ENCODE measurements around the gene SREBF1. TPM values are rescaled to one million over a fixed set of nuclear protein-coding genes. Genes with fewer than 3 reads are reported as not detected.

SREBF1 gene
- total RNA-seq, 1 experiment from 2014 or later, result 104 TPM

DNA sequence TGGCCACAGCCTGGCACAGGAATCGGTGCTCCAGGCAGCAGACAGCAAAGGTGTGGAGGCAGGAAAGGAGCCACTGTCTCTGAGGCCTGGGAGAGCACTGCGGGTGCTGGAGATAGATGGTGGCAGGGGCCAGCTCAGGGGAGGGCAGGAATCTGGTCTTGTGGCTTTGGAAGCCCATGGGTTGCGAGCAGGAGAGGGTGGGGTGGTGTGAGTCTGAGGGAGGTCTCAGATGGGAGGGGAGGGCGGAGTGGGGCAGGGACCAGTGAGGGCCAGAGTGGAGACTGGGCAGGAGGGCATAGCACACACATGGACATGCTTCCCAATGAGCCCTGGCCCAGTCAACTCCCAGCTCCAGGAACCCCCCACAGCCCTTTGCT, 70.1 kb downstream of the SREBF1 start:
- Mint-ChIP-seq H3K36me3 (ENCODE audit: insufficient read depth, unreplicated experiment) (peaks cover 8% of the 10 kb centered on the region), H3K27me3 (ENCODE audit: unreplicated experiment) (no peaks in the 10 kb centered on the region), H3K4me1 (ENCODE audit: low read depth, unreplicated experiment) (no peaks in the 10 kb centered on the region), H3K27ac (ENCODE audit: unreplicated experiment) (no peak overlapping the region), H3K9me3 (ENCODE audit: low read depth, unreplicated experiment) (no peaks in the 10 kb centered on the region), H3K4me3 (ENCODE audit: low read depth, unreplicated experiment) (no peak overlapping the region)
- intact Hi-C loops (cut with micrococcal nuclease; ENCODE audit: unreplicated experiment), result no loop called here
- TF ChIP-seq, protein P1, sequence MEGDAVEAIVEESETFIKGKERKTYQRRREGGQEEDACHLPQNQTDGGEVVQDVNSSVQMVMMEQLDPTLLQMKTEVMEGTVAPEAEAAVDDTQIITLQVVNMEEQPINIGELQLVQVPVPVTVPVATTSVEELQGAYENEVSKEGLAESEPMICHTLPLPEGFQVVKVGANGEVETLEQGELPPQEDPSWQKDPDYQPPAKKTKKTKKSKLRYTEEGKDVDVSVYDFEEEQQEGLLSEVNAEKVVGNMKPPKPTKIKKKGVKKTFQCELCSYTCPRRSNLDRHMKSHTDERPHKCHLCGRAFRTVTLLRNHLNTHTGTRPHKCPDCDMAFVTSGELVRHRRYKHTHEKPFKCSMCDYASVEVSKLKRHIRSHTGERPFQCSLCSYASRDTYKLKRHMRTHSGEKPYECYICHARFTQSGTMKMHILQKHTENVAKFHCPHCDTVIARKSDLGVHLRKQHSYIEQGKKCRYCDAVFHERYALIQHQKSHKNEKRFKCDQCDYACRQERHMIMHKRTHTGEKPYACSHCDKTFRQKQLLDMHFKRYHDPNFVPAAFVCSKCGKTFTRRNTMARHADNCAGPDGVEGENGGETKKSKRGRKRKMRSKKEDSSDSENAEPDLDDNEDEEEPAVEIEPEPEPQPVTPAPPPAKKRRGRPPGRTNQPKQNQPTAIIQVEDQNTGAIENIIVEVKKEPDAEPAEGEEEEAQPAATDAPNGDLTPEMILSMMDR (IDR thresholded peaks at IDR 0.05; ENCODE audit: unreplicated experiment), result no peak
- BruUV-seq (replicated peaks), result no TSS peak
- DNase-seq, result no peak
- CTCF ChIA-PET, result interaction anchor here (0.7 kb wide), 1 partner anchor 56 kb away, joined by 12 read pairs; no protein-coding TSS in a partner anchor

DNA sequence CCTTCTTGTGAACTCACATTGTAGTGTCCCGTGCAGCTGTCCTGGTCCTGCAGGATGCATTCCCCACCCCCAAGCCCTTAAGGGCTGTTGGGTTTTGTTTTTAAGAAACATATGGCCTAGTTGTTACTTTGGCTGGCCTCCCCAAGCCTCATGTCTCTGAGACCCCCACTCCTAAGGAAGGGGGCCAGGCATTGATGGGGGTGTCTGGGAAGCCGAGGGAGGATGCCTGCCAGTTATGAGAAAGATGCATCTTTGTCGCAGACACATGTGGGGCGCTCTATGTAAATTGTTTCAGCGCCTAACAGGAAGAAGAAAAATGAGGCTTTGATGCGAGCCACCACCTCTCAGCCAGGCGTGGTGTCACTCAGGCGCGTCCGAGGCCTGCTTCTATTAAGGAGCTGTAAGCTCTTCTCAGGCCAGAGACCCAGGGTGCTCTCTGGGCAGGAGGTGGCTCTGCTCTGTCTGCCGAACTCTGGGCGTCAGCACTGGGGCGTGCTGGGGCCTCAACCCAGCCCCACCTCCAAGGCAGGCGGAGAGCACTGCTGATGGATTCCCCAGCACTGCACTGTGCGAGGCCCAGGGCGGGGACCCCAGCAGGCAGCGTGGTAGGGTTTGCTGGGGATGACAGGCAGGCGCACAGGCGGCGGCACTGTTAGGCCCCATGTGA, 70.6 kb downstream of the SREBF1 start:
- CTCF ChIA-PET, result interaction anchor here (0.7 kb wide), 1 partner anchor 56 kb away, joined by 12 read pairs; no protein-coding TSS in a partner anchor
- DNase-seq, result no peak
- Mint-ChIP-seq H3K9me3 (ENCODE audit: low read depth, unreplicated experiment) (no peaks in the 10 kb centered on the region), H3K36me3 (ENCODE audit: insufficient read depth, unreplicated experiment) (peaks cover 8% of the 10 kb centered on the region), H3K27ac (ENCODE audit: unreplicated experiment) (no peak overlapping the region), H3K4me3 (ENCODE audit: low read depth, unreplicated experiment) (no peak overlapping the region), H3K27me3 (ENCODE audit: unreplicated experiment) (no peaks in the 10 kb centered on the region), H3K4me1 (ENCODE audit: low read depth, unreplicated experiment) (no peaks in the 10 kb centered on the region)
- BruUV-seq (replicated peaks), result no TSS peak
- intact Hi-C loops (cut with micrococcal nuclease; ENCODE audit: unreplicated experiment), result no loop called here
- TF ChIP-seq, protein P1 (IDR thresholded peaks at IDR 0.05; ENCODE audit: unreplicated experiment), result no peak

GRCh38 chr17:17765359-17766076, 71.3 kb downstream of the SREBF1 start:
- intact Hi-C loops (cut with micrococcal nuclease; ENCODE audit: unreplicated experiment), result no loop called here
- TF ChIP-seq, protein P1 (IDR thresholded peaks at IDR 0.05; ENCODE audit: unreplicated experiment), result no peak
- no peaks in the 10 kb centered on the region for H3K27me3 Mint-ChIP-seq (ENCODE audit: unreplicated experiment)
- peaks cover 8% of the 10 kb centered on the region for H3K36me3 Mint-ChIP-seq (ENCODE audit: insufficient read depth, unreplicated experiment)
- no peak for DNase-seq
- H3K4me3 Mint-ChIP-seq (ENCODE audit: low read depth, unreplicated experiment), result no peak overlapping the region
- no peak overlapping the region for H3K27ac Mint-ChIP-seq (ENCODE audit: unreplicated experiment)
- CTCF ChIA-PET, result no interaction called here
- no peaks in the 10 kb centered on the region for H3K9me3 Mint-ChIP-seq (ENCODE audit: low read depth, unreplicated experiment)
- no peaks in the 10 kb centered on the region for H3K4me1 Mint-ChIP-seq (ENCODE audit: low read depth, unreplicated experiment)
- no TSS peak for BruUV-seq (replicated peaks)

GRCh38 chr17:17763734-17764133, 73.1 kb downstream of the SREBF1 start:
- no TSS peak for BruUV-seq (replicated peaks)
- CTCF ChIA-PET, result no interaction called here
- H3K4me3 Mint-ChIP-seq (ENCODE audit: low read depth, unreplicated experiment), result no peak overlapping the region
- DNase-seq, result no peak
- H3K27me3 Mint-ChIP-seq (ENCODE audit: unreplicated experiment), result no peaks in the 10 kb centered on the region
- intact Hi-C loops (cut with micrococcal nuclease; ENCODE audit: unreplicated experiment), result no loop called here
- H3K27ac Mint-ChIP-seq (ENCODE audit: unreplicated experiment), result no peak overlapping the region
- peaks cover 8% of the 10 kb centered on the region for H3K36me3 Mint-ChIP-seq (ENCODE audit: insufficient read depth, unreplicated experiment)
- TF ChIP-seq, protein P1 (IDR thresholded peaks at IDR 0.05; ENCODE audit: unreplicated experiment), result no peak
- no peaks in the 10 kb centered on the region for H3K4me1 Mint-ChIP-seq (ENCODE audit: low read depth, unreplicated experiment)
- no peaks in the 10 kb centered on the region for H3K9me3 Mint-ChIP-seq (ENCODE audit: low read depth, unreplicated experiment)
